Measurements from ENCODE around the gene IGF2R.

IGF2R gene

DNA sequence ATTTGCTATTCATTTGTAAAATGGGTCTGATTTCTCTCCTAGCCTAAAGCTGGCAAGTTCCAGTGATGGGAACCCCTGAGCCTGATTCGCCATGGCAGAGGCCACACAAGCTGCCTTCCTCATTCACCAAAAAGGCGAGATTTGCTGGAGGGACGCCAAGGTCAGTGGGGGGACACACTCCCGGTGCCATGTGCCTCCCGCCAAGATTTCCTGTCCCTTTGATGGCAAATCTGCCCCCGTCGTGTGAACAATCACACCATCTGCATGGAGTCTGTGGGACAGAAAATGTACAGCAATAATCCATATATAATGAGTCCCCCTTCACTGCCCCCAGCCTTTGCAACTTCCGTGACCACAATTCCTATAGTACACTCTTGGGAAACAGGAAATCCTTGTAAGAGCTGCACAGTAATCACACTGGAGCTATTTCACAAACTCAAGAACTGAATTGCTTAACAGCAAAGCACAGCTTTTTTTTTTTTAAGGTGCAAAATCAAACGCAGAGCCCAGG lies 15.7 kb upstream of the IGF2R start:
- no peak for TF ChIP-seq EZH2phosphoT487 (IDR thresholded peaks at IDR 0.05; ENCODE audit: borderline replicate concordance, low read length)
- TF ChIP-seq, protein P1, sequence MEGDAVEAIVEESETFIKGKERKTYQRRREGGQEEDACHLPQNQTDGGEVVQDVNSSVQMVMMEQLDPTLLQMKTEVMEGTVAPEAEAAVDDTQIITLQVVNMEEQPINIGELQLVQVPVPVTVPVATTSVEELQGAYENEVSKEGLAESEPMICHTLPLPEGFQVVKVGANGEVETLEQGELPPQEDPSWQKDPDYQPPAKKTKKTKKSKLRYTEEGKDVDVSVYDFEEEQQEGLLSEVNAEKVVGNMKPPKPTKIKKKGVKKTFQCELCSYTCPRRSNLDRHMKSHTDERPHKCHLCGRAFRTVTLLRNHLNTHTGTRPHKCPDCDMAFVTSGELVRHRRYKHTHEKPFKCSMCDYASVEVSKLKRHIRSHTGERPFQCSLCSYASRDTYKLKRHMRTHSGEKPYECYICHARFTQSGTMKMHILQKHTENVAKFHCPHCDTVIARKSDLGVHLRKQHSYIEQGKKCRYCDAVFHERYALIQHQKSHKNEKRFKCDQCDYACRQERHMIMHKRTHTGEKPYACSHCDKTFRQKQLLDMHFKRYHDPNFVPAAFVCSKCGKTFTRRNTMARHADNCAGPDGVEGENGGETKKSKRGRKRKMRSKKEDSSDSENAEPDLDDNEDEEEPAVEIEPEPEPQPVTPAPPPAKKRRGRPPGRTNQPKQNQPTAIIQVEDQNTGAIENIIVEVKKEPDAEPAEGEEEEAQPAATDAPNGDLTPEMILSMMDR (IDR thresholded peaks at IDR 0.05; ENCODE audit: low read depth, low read length, poor library complexity, severe bottlenecking): no peak
- no peaks in the 10 kb centered on the region for H3K9me3 ChIP-seq (ENCODE audit: control insufficient read depth, insufficient read depth, low read length)
- no peak overlapping the region for H3K27ac ChIP-seq (ENCODE audit: low read depth, low read length)
- H3K4me3 ChIP-seq (ENCODE audit: low read length): no peak overlapping the region
- H4K20me1 ChIP-seq (ENCODE audit: control insufficient read depth, insufficient read depth, low read depth, low read length): no peaks in the 10 kb centered on the region
- H3K4me2 ChIP-seq (ENCODE audit: low read length): no peak overlapping the region
- no peaks in the 10 kb centered on the region for H3K36me3 ChIP-seq (ENCODE audit: control insufficient read depth, low read length)
- 0 out of 2 replicates have a peak, but pooled peaks cover 2% of the 10 kb centered on the region for H3K27me3 ChIP-seq (ENCODE audit: control insufficient read depth, low read length)
- no peaks in the 10 kb centered on the region for H3K4me1 ChIP-seq (ENCODE audit: control insufficient read depth, low read length)
- H3K9me2 ChIP-seq (replicated peaks; ENCODE audit: control insufficient read depth, low read length): no peaks in the 10 kb centered on the region
- H3K79me2 ChIP-seq (ENCODE audit: control insufficient read depth, low read length): no peaks in the 10 kb centered on the region
- H3F3A ChIP-seq (ENCODE audit: control insufficient read depth, insufficient read depth): no peaks in the 10 kb centered on the region

DNA sequence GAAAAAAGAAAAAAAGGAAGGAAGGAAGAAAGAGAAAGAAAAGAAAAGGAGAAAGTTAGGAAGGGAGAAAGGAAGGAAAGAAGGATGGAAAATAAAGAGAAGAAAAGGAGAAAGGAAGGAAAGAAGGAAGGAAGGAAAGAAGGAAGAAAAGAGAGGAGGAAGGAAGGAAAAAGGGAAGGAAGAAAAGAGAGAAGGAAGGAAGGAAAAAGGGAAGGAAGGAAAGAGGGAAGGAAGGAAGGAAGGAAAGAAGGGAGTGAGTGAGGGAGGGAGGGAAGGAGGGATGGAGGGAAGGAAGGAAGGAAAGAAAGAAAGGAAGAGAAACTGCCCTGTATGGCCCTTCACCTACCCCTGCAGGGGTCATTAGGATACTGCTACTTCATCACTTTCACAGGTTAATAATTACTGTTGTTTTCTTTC lies 12.9 kb upstream of the IGF2R start:
- Histone ChIP-seq H3K36me3 (ENCODE audit: control insufficient read depth, low read length) (no peaks in the 10 kb centered on the region), H4K20me1 (ENCODE audit: control insufficient read depth, insufficient read depth, low read depth, low read length) (no peaks in the 10 kb centered on the region), H3K27me3 (ENCODE audit: control insufficient read depth, low read length) (0 out of 2 replicates have a peak, but pooled peaks cover 2% of the 10 kb centered on the region), H3K79me2 (ENCODE audit: control insufficient read depth, low read length) (no peaks in the 10 kb centered on the region), H3K9me2 (replicated peaks; ENCODE audit: control insufficient read depth, low read length) (no peaks in the 10 kb centered on the region), H3K27ac (ENCODE audit: low read depth, low read length) (no peak overlapping the region), H3K4me3 (ENCODE audit: low read length) (no peak overlapping the region), H3K4me2 (ENCODE audit: low read length) (no peak overlapping the region), H3K9me3 (ENCODE audit: control insufficient read depth, insufficient read depth, low read length) (no peaks in the 10 kb centered on the region), H3K4me1 (ENCODE audit: control insufficient read depth, low read length) (no peaks in the 10 kb centered on the region), H3F3A (ENCODE audit: control insufficient read depth, insufficient read depth) (no peaks in the 10 kb centered on the region)
- TF ChIP-seq, protein P1 (IDR thresholded peaks at IDR 0.05; ENCODE audit: low read depth, low read length, poor library complexity, severe bottlenecking): no peak

DNA sequence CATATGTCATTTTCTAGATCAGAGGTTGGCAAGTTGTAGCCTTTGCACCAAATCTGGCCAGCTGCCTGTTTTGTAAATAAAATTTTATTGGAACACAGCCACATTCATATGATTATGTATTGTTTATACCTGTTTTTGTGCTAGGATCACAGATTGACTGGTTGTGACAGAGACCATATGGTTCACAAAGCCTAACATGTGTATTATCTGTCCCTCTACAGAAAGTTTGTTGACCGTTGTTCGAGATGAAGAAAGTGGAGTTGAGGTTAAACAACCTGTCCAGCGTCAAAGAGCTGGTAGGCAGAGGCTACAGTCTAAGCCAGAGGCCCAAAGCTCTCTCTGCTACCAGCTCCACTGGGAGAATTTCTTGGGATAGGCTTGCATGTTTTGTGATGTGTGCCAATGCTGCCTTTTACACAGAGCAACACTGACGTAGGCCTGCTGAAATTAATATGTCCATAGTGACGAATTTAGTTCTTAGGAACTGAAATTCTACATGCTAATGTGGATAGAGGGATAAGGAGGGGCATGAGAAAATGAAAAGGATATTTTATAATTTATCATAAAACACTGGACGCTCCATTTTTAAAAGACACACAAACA lies 11.7 kb upstream of the IGF2R start:
- H3K4me1 ChIP-seq (ENCODE audit: control insufficient read depth, low read length): no peaks in the 10 kb centered on the region
- H3K79me2 ChIP-seq (ENCODE audit: control insufficient read depth, low read length): no peaks in the 10 kb centered on the region
- no peak overlapping the region for H3K27ac ChIP-seq (ENCODE audit: low read depth, low read length)
- H3K9me2 ChIP-seq (replicated peaks; ENCODE audit: control insufficient read depth, low read length): no peaks in the 10 kb centered on the region
- TF ChIP-seq, protein P1 (IDR thresholded peaks at IDR 0.05; ENCODE audit: low read depth, low read length, poor library complexity, severe bottlenecking): no peak
- peaks cover 11% of the 10 kb centered on the region for H3K27me3 ChIP-seq (ENCODE audit: control insufficient read depth, low read length)
- no peak overlapping the region for H3K4me3 ChIP-seq (ENCODE audit: low read length)
- no peaks in the 10 kb centered on the region for H4K20me1 ChIP-seq (ENCODE audit: control insufficient read depth, insufficient read depth, low read depth, low read length)
- no peak overlapping the region for H3K4me2 ChIP-seq (ENCODE audit: low read length)
- H3K9me3 ChIP-seq (ENCODE audit: control insufficient read depth, insufficient read depth, low read length): no peaks in the 10 kb centered on the region
- no peaks in the 10 kb centered on the region for H3F3A ChIP-seq (ENCODE audit: control insufficient read depth, insufficient read depth)
- no peaks in the 10 kb centered on the region for H3K36me3 ChIP-seq (ENCODE audit: control insufficient read depth, low read length)
